NT2/D1 (cell line): ENCODE measurements around the gene ZNF382.
A peak's percentile ranks its signal among the peaks of the same experiment; 100 is the strongest.
"Not testable (repeated sequence)": the region's sequence is repeated elsewhere in the genome, so short reads cannot be mapped to it uniquely, and the experiment has no call there.

ENCODE experiments used
- DNase-seq: peaks from one replicate; pipeline ENCODE4 v3.0.0-alpha.2; 2011; ENCODE audit warnings: low read depth, low spot score
- H3K27me3 ChIP-seq: 2 replicates; pipeline ENCODE4 v1.6.0; 2011; ENCODE audit warnings: mild to moderate bottlenecking; ENCODE audit not compliant: insufficient read length, insufficient read depth
- H3K36me3 ChIP-seq: 2 replicates; pipeline ENCODE4 v1.6.1; 2011; ENCODE audit warnings: mild to moderate bottlenecking, low read length, mixed read lengths; ENCODE audit not compliant: insufficient read depth, insufficient read length
- H3K4me1 ChIP-seq: 2 replicates; pipeline ENCODE4 v1.5.1; 2011; ENCODE audit not compliant: insufficient read depth, insufficient read length
- H3K4me3 ChIP-seq: 2 replicates; pipeline ENCODE4 v1.5.1; 2011; ENCODE audit warnings: low read depth; ENCODE audit not compliant: insufficient read length
- H3K9ac ChIP-seq: 2 replicates; pipeline ENCODE4 v1.6.0; 2011; ENCODE audit warnings: low read depth; ENCODE audit not compliant: insufficient read length
- H3K9me3 ChIP-seq: 2 replicates; pipeline ENCODE4 v1.5.1; 2011; ENCODE audit warnings: mild to moderate bottlenecking, low read length; ENCODE audit not compliant: insufficient read depth
- SUZ12 ChIP-seq: IDR thresholded peaks from 2 replicates; pipeline ENCODE4 v1.6.1; 2011; ENCODE audit not compliant: insufficient read length, insufficient read depth; ENCODE audit errors: extremely low read depth
- YY1 ChIP-seq: IDR thresholded peaks from 2 replicates; pipeline ENCODE4 v1.6.1; 2011; ENCODE audit not compliant: insufficient read length, insufficient read depth
- ZNF274 ChIP-seq: IDR thresholded peaks from 2 replicates; pipeline ENCODE4 v1.6.1; 2011; ENCODE audit warnings: mild to moderate bottlenecking, low read depth, low read length

Gene ZNF382

DNA sequence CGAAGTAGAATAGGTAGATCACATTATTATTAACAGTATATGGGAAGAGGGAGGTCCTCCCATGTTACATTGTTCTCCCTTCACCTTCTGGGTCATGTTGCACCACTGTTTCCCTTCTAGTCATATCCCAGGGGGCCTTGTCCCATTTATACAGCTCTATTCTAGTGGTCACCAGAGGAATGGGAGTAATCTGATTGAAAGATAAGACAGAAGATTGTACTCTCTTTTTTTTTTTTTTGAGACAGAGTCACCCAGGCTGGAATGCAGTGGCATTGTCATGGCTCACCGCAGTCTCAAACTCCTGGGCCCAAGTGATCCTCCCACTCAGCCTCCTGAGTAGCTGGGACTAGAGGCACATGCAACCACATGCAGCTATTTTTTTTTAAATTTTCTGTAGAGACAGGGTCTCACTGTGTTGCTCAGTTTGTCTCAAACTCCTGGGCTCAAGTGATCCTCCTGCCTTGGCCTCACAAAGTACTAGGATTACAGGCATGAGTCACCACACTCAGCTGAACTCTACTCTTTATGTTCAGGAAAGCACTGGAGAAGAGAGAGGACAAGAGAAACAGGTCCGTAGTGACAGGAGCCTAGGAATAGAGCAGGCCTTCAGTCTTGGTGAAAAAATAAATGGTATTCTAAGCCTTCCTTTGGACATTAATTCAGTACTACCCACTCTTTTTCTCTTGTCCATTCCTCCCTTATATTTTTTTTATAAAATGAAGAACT, 27.7 kb upstream of the ZNF382 start:
- DNase-seq: peak; percentile 1

DNA sequence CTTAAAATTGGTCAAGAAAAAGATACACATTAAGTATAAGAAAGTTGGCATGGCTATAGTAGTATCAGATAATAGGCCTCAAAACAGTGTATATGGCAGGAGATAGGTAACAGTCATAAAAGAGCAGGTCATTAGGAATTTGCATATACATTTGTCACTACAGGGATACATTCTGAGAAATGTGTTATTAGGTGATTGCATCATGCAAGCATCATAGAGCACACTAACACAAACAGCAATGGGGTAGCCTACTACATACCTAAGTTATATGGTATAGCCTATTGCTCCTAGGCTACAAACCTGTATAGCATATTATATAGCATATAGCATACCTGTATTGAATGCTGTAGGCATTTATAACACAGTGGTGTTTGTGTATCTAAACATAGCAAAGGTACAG, 25.9 kb upstream of the ZNF382 start:
- DNase-seq: no peak
- Histone ChIP-seq H3K4me3 (no peak overlapping the region), H3K36me3 (peaks cover 43% of the 10 kb centered on the region), H3K4me1 (peaks cover 2% of the 10 kb centered on the region), H3K27me3 (no peaks in the 10 kb centered on the region), H3K9me3 (no peaks in the 10 kb centered on the region), H3K9ac (no peak overlapping the region)
- TF ChIP-seq ZNF274: no peak
- TF ChIP-seq SUZ12: no peak
- TF ChIP-seq YY1: no peak

More for the DNA sequence above, 27.7 kb upstream of the ZNF382 start:
- no peak overlapping the region for H3K4me3 ChIP-seq
- H3K4me1 ChIP-seq: peaks cover 2% of the 10 kb centered on the region
- peaks cover 43% of the 10 kb centered on the region for H3K36me3 ChIP-seq
- H3K9me3 ChIP-seq: no peaks in the 10 kb centered on the region
- H3K27me3 ChIP-seq: no peaks in the 10 kb centered on the region
- no peak for TF ChIP-seq ZNF274
- no peak for TF ChIP-seq YY1
- TF ChIP-seq SUZ12: no peak
- no peak overlapping the region for H3K9ac ChIP-seq

DNA sequence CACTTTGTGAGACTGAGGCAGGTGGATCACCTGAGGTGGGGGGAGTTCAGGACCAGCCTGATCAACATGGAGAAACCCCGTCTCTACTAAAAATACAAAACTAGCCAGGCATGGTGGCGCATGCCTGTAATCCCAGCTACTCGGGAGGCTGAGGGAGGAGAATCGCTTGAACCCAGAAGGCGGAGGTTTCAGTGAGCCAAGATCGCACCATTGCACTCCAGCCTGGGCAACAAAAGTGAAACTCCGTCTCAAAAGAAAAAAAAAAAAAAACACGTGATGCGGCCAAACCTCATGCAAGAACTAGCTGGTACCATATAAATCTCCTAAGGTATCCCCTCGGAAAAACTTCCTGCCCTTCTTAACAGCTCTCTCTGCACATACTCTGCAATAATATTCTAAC, 2.4 kb upstream of the ZNF382 start:
- H3K9ac ChIP-seq, H3K4me3 ChIP-seq, DNase-seq, H3K4me1 ChIP-seq, H3K9me3 ChIP-seq, H3K36me3 ChIP-seq: not testable (repeated sequence)
- peaks cover 14% of the 10 kb centered on the region for H3K27me3 ChIP-seq

DNA sequence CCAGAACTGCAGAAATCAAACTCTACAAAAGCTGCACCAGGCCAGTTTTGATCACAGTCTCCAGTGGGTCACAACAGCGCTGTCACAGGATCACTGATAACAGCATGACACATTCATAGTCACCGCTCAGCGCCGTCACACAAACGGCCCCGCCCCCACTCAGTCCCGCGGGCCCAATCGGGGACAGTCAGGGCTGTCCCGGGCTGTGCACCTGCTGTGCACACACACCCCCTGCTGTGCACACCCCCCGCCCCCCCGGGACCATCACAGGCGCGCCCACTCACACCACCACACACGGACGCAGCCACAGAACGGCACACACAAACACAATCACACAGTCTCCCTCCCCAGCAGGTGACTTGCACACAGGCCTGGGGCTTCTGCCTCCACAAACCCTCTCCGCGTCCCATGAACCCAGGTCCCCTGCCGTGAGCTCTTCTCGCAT, 435 bp upstream of the ZNF382 start:
- peaks cover 3% of the 10 kb centered on the region for H3K4me1 ChIP-seq
- no peak for TF ChIP-seq YY1
- TF ChIP-seq ZNF274: no peak
- TF ChIP-seq SUZ12: no peak
- peaks cover 14% of the 10 kb centered on the region for H3K27me3 ChIP-seq
- no peak for DNase-seq
- no peaks in the 10 kb centered on the region for H3K9me3 ChIP-seq
- peaks cover 21% of the 10 kb centered on the region for H3K36me3 ChIP-seq
- peak overlapping the region; percentile 81 for H3K9ac ChIP-seq
- H3K4me3 ChIP-seq: peak overlapping the region; percentile 81

DNA sequence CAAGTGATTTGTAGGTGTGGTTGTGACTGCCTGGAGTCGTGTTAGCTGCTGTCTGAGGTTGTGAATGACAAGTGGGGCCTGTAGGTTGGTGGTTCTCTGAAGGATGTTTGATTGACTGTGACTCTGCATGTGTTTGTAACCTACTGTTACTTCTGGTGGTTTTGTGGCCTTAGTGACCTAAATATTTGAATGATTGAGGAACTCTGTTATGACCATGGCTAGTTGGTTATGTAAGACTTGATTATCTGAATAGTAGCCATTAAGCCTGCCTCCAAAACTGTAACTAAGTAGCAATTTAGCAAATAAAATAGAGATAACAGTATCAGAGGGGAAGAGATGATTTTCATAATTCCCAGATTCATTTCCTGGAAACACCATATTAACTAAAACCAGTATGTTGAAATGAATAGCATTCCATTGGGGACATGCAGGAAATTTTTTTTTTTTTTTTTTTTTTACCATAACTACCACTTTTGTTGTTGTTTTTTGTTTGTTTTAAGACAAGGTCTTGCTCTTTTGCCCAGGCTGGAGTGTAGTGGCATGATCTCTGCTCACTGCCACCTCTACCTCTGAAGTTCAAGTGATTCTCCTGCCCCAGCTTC, 865 bp downstream of the ZNF382 start:
- peak overlapping the region; percentile 81 for H3K9ac ChIP-seq
- H3K36me3 ChIP-seq: peaks cover 30% of the 10 kb centered on the region
- H3K27me3 ChIP-seq: peaks cover 14% of the 10 kb centered on the region
- DNase-seq: no peak
- H3K4me3 ChIP-seq: peak overlapping the region; percentile 81
- peaks cover 3% of the 10 kb centered on the region for H3K4me1 ChIP-seq
- TF ChIP-seq ZNF274: no peak
- TF ChIP-seq YY1: no peak
- TF ChIP-seq SUZ12: no peak
- H3K9me3 ChIP-seq: no peaks in the 10 kb centered on the region

DNA sequence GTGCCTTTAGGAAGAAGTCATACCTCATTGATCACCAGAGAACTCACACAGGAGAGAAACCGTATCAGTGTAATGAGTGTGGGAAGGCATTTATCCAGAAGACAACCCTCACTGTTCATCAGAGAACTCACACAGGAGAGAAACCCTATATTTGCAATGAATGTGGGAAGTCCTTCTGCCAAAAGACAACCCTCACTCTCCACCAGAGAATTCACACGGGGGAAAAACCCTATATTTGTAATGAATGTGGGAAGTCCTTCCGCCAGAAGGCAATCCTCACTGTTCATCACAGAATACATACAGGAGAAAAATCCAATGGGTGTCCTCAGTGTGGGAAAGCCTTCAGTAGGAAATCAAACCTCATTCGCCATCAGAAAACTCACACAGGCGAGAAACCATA, 21.9 kb downstream of the ZNF382 start:
- Histone ChIP-seq H3K4me1 (no peaks in the 10 kb centered on the region), H3K4me3 (no peak overlapping the region), H3K27me3 (no peaks in the 10 kb centered on the region), H3K9me3 (peaks cover 69% of the 10 kb centered on the region), H3K9ac (no peak overlapping the region), H3K36me3 (peaks cover 37% of the 10 kb centered on the region)
- TF ChIP-seq ZNF274: peak; percentile 68
- no peak for TF ChIP-seq SUZ12
- no peak for TF ChIP-seq YY1
- no peak for DNase-seq

DNA sequence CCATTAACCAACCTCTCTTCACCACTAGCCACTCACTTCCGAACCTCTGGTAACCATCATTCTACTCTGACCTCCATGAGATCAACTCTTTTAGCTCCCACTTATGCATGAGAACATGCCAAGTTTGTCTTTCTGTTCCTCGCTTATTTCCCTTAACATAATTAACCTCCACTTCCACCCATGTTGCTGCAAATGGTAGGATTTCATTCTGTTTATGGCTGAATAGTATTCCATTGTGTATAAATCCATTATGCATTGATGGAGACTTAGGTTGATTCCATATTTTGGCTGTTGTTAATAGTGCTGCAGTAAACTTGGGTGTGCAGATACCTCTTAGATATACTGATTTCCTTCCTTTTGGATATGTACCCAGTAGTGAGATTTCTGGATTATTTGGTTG, 30.2 kb downstream of the ZNF382 start:
- H3K9ac ChIP-seq: no peak overlapping the region
- peaks cover 73% of the 10 kb centered on the region for H3K9me3 ChIP-seq
- DNase-seq: no peak
- no peak for TF ChIP-seq YY1
- no peak for TF ChIP-seq SUZ12
- TF ChIP-seq ZNF274: no peak
- H3K27me3 ChIP-seq: no peaks in the 10 kb centered on the region
- H3K4me3 ChIP-seq: no peak overlapping the region
- H3K4me1 ChIP-seq: no peaks in the 10 kb centered on the region
- H3K36me3 ChIP-seq: peaks cover 13% of the 10 kb centered on the region

DNA sequence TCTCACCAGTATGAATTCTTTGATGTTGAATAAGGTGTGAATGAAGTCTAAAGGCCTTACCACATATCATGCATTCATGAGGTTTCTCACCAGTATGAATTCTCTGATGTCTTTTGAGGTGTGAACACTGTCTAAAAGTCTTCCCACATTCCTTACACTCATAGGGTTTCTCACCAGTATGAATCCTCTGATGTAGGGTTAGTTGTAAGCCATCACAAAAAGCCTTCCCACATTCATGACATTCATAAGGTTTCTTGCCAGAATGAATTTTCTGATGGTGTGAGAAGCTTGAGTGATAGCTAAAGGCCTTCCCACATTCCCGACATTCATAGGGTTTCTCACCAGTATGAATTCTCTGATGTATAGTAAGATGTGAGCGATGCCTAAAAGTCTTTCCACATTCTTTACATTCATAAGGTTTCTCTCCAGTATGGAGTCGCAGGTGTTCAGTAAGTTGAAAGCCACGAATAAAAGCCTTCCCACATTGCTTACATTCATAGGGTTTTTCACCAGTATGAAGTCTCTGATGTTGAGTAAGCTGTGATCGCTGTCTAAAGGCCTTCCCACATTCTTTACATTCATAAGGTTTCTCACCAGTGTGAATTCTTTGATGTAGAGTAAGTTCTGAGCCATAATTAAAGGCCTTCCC, 33.9 kb downstream of the ZNF382 start:
- Histone ChIP-seq H3K27me3 (no peaks in the 10 kb centered on the region), H3K4me1 (no peaks in the 10 kb centered on the region), H3K9me3 (peaks cover 98% of the 10 kb centered on the region), H3K4me3 (no peak overlapping the region), H3K9ac (no peak overlapping the region), H3K36me3 (peaks cover 17% of the 10 kb centered on the region)
- DNase-seq: no peak
- no peak for TF ChIP-seq YY1
- TF ChIP-seq SUZ12: no peak
- TF ChIP-seq ZNF274: peak; percentile 98
